ENCODE data around the gene TMEM185B. TPM values are rescaled to one million over a fixed set of nuclear protein-coding genes. Genes with fewer than 3 reads are reported as not detected.
"Not testable (repeated sequence)": the region's sequence is repeated elsewhere in the genome, so short reads cannot be mapped to it uniquely, and the experiment has no call there.

Gene TMEM185B
- 10 to 100 TPM; 25.6 to 25.8 TPM for total RNA-seq

DNA sequence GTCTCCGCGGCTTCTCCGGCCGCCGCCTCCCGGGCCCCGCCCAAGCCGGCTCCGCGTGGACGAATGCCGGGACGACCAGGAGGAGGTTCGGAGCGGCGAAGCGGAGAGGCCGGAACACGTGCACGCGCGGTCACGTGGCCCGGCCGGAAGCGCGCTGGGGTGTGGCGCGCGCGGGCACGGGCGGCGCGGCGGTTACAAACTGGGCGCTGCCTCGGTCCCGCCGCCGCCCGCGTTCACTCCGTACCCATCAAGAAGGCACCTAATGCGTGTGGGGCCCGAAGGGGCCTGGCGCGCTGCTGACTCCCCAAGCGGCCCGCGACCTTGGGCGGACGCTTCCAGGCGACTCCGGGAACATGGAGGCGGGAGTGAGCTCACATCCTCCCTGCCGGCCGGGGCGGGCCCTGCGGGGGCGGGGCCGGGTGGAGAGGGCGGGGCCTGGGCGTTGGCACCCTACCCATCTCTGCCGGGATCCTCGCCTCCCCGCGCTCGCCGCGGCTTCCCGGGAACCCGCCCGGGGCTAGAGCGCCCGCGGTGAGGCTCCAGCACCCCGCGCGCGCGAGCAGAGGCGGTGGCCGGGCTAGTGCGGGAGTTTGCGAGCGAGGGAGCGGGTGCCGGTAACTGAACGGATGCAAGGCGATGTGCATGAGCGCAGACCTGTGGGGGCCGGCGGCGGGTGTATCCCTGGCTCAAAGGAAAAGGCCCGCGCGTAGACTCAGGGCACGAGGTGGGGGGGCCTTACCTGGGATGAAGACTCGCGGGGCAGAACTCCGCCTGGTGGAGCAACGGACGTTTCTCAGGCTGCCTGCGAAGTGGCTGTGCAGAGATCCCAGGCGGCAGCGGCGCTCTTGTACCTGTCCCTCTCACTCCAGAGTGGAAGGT is at the start of gene TMEM185B:
TMEM185B (minus strand) TSS at position 367 of the 879 bp plus-strand sequence. CDS start 424 bp downstream, outside the sequence.
- peaks cover 67% of the 10 kb centered on the region for H3K4me1 Mint-ChIP-seq (ENCODE audit: low read depth)
- no peaks in the 10 kb centered on the region for H3K27me3 Mint-ChIP-seq (ENCODE audit: low read depth)
- POLR2A ChIA-PET: interaction anchor here (1.0 to 1.9 kb wide), 6 partner anchors 9 to 47 kb away, joined by 3 to 20 read pairs (median 5); no protein-coding TSS in a partner anchor
- DNase-seq (peak; percentile 91), ATAC-seq (peak; percentile 94)
- peaks cover 76% of the 10 kb centered on the region for H3K36me3 Mint-ChIP-seq (ENCODE audit: low read depth)
- peak within 1 kb of the TSS; percentile 83 for H3K4me3 Mint-ChIP-seq
- no peaks in the 10 kb centered on the region for H3K9me3 Mint-ChIP-seq (ENCODE audit: insufficient read depth)
- peak within 1 kb of the TSS; percentile 91 for H3K27ac Mint-ChIP-seq
- CTCF ChIA-PET: interaction anchor here (0.6 to 3.5 kb wide), 5 partner anchors 9 to 90 kb away, joined by 3 to 16 read pairs (median 5); partner anchors contain the start of gene RALB

- H3K27ac Mint-ChIP-seq: no peak overlapping the region
- no peak for ATAC-seq
- DNase-seq: no peak
- CTCF ChIA-PET: no interaction called here
- no peaks in the 10 kb centered on the region for H3K27me3 Mint-ChIP-seq (ENCODE audit: low read depth)
- peaks cover 57% of the 10 kb centered on the region for H3K36me3 Mint-ChIP-seq (ENCODE audit: low read depth)
- H3K4me1 Mint-ChIP-seq (ENCODE audit: low read depth): peaks cover 40% of the 10 kb centered on the region
- POLR2A ChIA-PET: no interaction called here
- H3K9me3 Mint-ChIP-seq (ENCODE audit: insufficient read depth): peaks cover 19% of the 10 kb centered on the region
- H3K4me3 Mint-ChIP-seq: no peak overlapping the region
These were observed 48.6 kb upstream of the TMEM185B start for GRCh38 chr2:120271711-120272379.

DNA sequence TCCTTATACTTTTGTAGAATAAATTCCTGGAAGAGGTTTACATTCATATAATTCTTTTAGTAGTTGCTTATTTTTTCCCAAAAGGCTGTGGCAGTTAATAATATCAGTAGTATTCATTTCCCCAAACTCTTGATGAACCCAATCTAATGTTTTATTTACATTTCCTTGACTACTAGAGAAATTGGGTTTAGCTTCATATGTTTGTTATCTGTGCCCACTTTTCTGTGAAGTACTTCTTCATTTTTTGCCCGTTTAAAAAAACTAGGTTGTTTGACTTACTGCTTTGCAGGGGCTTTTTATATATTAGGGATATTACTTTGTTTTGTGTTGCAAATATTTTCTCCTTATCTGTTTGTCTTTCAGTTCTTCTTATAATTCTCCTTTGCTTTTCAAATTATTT is 46.6 kb upstream of the TMEM185B start:
- H3K27me3 Mint-ChIP-seq (ENCODE audit: low read depth): no peaks in the 10 kb centered on the region
- H3K27ac Mint-ChIP-seq: no peak overlapping the region
- peaks cover 19% of the 10 kb centered on the region for H3K9me3 Mint-ChIP-seq (ENCODE audit: insufficient read depth)
- ChIA-PET CTCF (interaction anchor here (1.2 to 1.4 kb wide), 2 partner anchors 14 to 43 kb away, joined by 4 to 5 read pairs; no protein-coding TSS in a partner anchor), POLR2A (no interaction called here)
- DNase-seq (no peak), ATAC-seq (no peak)
- H3K36me3 Mint-ChIP-seq (ENCODE audit: low read depth): peaks cover 50% of the 10 kb centered on the region
- H3K4me3 Mint-ChIP-seq: no peak overlapping the region
- peaks cover 40% of the 10 kb centered on the region for H3K4me1 Mint-ChIP-seq (ENCODE audit: low read depth)

GRCh38 chr2:120269076-120269744 is 46.0 kb upstream of the TMEM185B start:
- peaks cover 40% of the 10 kb centered on the region for H3K4me1 Mint-ChIP-seq (ENCODE audit: low read depth)
- H3K27me3 Mint-ChIP-seq (ENCODE audit: low read depth): no peaks in the 10 kb centered on the region
- DNase-seq (no peak), ATAC-seq (no peak)
- H3K9me3 Mint-ChIP-seq (ENCODE audit: insufficient read depth): peaks cover 13% of the 10 kb centered on the region
- peak overlapping the region; percentile 4 for H3K27ac Mint-ChIP-seq
- CTCF ChIA-PET: interaction anchor here (1.2 to 1.4 kb wide), 2 partner anchors 14 to 44 kb away, joined by 4 to 5 read pairs; no protein-coding TSS in a partner anchor
- POLR2A ChIA-PET: no interaction called here
- peaks cover 46% of the 10 kb centered on the region for H3K36me3 Mint-ChIP-seq (ENCODE audit: low read depth)
- no peak overlapping the region for H3K4me3 Mint-ChIP-seq

DNA sequence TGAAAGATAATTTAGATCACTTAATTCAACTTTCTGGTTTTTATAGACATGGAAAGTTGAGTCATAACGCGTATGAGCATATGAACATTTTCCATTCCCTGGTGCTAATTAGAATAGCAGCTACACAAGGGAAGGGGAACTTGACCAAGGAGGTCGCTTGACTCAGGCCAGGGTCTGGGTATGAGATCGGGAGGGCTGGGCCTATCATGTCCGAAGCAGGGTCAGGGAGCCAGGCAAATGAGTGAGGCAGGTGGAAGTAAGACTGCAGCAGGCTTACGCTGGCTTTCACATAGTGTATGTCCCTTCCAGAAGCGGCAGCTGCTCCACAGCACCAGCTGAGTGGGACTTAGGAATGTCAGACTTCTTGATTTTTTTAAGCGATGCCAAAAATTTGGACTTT is 44.1 kb upstream of the TMEM185B start:
- ChIA-PET POLR2A (no interaction called here), CTCF (no interaction called here)
- Mint-ChIP-seq H3K36me3 (ENCODE audit: low read depth) (peaks cover 35% of the 10 kb centered on the region), H3K4me3 (no peak overlapping the region), H3K27ac (no peak overlapping the region), H3K4me1 (ENCODE audit: low read depth) (peaks cover 21% of the 10 kb centered on the region), H3K9me3 (ENCODE audit: insufficient read depth) (peaks cover 10% of the 10 kb centered on the region), H3K27me3 (ENCODE audit: low read depth) (no peaks in the 10 kb centered on the region)
- no peak for ATAC-seq
- no peak for DNase-seq

DNA sequence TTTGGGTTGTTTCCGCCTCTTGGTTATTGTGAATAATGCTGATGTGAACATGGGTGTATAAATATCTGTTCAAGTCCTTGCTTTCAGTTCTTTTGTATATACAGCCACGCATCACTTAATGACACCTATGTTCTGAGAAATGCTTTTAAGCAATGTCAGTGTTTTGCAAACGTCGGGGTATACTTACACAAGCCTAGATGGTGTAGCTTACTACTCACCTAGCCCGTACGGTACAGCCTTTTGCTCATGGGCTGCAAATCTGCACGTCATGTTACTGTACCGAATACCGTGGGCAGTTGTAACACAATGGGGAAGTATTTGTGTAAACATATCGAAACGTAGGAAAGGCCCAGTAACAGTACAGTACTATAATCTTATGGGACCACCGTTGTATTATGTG is 41.8 kb upstream of the TMEM185B start:
- POLR2A ChIA-PET: no interaction called here
- CTCF ChIA-PET: interaction anchor here (1.0 to 2.2 kb wide), 3 partner anchors 9 to 90 kb away, joined by 3 to 11 read pairs (median 4); no protein-coding TSS in a partner anchor
- H3K36me3 Mint-ChIP-seq (ENCODE audit: low read depth): peaks cover 25% of the 10 kb centered on the region
- peaks cover 15% of the 10 kb centered on the region for H3K9me3 Mint-ChIP-seq (ENCODE audit: insufficient read depth)
- peaks cover 12% of the 10 kb centered on the region for H3K4me1 Mint-ChIP-seq (ENCODE audit: low read depth)
- DNase-seq (no peak), ATAC-seq (no peak)
- H3K4me3 Mint-ChIP-seq: no peak overlapping the region
- no peak overlapping the region for H3K27ac Mint-ChIP-seq
- no peaks in the 10 kb centered on the region for H3K27me3 Mint-ChIP-seq (ENCODE audit: low read depth)

- Mint-ChIP-seq H3K27ac (no peak overlapping the region), H3K9me3 (ENCODE audit: insufficient read depth) (peaks cover 8% of the 10 kb centered on the region), H3K4me3 (no peak overlapping the region), H3K36me3 (ENCODE audit: low read depth) (peaks cover 23% of the 10 kb centered on the region), H3K4me1 (ENCODE audit: low read depth) (peaks cover 9% of the 10 kb centered on the region), H3K27me3 (ENCODE audit: low read depth) (no peaks in the 10 kb centered on the region)
- ChIA-PET CTCF (interaction anchor here (2.2 kb wide), 1 partner anchor 50 kb away, joined by 11 read pairs; no protein-coding TSS in a partner anchor), POLR2A (no interaction called here)
- DNase-seq (no peak), ATAC-seq (no peak)
These were observed 39.7 kb upstream of the TMEM185B start for GRCh38 chr2:120262761-120263428.

GRCh38 chr2:120262150-120262549 is 39.0 kb upstream of the TMEM185B start:
- Mint-ChIP-seq H3K9me3 (ENCODE audit: insufficient read depth) (peaks cover 8% of the 10 kb centered on the region), H3K4me1 (ENCODE audit: low read depth) (peaks cover 16% of the 10 kb centered on the region), H3K4me3 (no peak overlapping the region), H3K27me3 (ENCODE audit: low read depth) (no peaks in the 10 kb centered on the region), H3K36me3 (ENCODE audit: low read depth) (peaks cover 28% of the 10 kb centered on the region), H3K27ac (no peak overlapping the region)
- ATAC-seq: peak; percentile 61
- DNase-seq: no peak
- ChIA-PET POLR2A (no interaction called here), CTCF (no interaction called here)

DNA sequence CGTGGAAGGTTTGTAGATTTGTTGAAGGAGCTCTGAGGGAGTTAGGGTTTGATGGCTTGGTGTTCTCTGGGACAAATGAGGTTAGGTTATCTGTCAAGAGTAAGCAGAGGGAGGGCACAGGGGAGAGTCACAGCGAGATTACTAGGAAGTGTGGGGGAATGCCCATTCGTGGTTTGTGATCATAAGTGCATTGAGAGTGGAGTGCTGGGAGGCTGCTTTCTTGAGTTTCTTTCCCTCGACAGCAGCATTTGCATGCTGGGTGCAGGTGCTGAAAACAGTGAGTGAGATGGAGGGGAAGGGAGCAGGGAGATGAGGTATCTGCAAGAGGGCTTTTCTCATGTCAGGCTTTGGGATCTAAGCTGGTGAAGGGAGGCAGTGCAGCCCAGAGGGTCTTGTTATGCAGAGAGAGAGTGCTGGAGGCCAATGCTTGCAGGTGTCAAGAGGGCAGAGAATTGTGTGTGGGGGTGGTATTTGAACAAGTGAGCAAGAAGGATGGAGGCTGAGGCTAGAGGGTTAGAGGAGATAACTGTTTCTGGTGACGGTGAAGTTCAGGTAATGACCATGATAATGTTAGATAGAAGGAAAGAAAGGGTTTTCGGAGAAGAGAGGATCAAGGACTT is 38.3 kb upstream of the TMEM185B start:
- no peak overlapping the region for H3K27ac Mint-ChIP-seq
- peaks cover 8% of the 10 kb centered on the region for H3K9me3 Mint-ChIP-seq (ENCODE audit: insufficient read depth)
- POLR2A ChIA-PET: no interaction called here
- peaks cover 34% of the 10 kb centered on the region for H3K36me3 Mint-ChIP-seq (ENCODE audit: low read depth)
- ATAC-seq: peak; percentile 42
- no peaks in the 10 kb centered on the region for H3K27me3 Mint-ChIP-seq (ENCODE audit: low read depth)
- DNase-seq: no peak
- H3K4me1 Mint-ChIP-seq (ENCODE audit: low read depth): peaks cover 21% of the 10 kb centered on the region
- CTCF ChIA-PET: interaction anchor here (1.0 to 1.5 kb wide), 3 partner anchors 12 to 87 kb away, joined by 4 read pairs; no protein-coding TSS in a partner anchor
- no peak overlapping the region for H3K4me3 Mint-ChIP-seq

GRCh38 chr2:120260736-120261135 is 37.5 kb upstream of the TMEM185B start:
- DNase-seq: no peak
- Mint-ChIP-seq H3K36me3 (ENCODE audit: low read depth) (peaks cover 41% of the 10 kb centered on the region), H3K27me3 (ENCODE audit: low read depth) (no peaks in the 10 kb centered on the region), H3K4me1 (ENCODE audit: low read depth) (peaks cover 28% of the 10 kb centered on the region), H3K27ac (no peak overlapping the region), H3K9me3 (ENCODE audit: insufficient read depth) (peaks cover 8% of the 10 kb centered on the region), H3K4me3 (no peak overlapping the region)
- POLR2A ChIA-PET: no interaction called here
- CTCF ChIA-PET: interaction anchor here (0.8 to 1.5 kb wide), 4 partner anchors 11 to 86 kb away, joined by 3 to 4 read pairs (median 4); no protein-coding TSS in a partner anchor
- no peak for ATAC-seq

GRCh38 chr2:120259939-120260338 is 36.7 kb upstream of the TMEM185B start:
- Mint-ChIP-seq H3K4me1 (ENCODE audit: low read depth) (peaks cover 36% of the 10 kb centered on the region), H3K36me3 (ENCODE audit: low read depth) (peaks cover 48% of the 10 kb centered on the region)
- H3K27me3 Mint-ChIP-seq (ENCODE audit: low read depth); DNase-seq; H3K4me3 Mint-ChIP-seq; ATAC-seq; H3K27ac Mint-ChIP-seq; H3K9me3 Mint-ChIP-seq (ENCODE audit: insufficient read depth); POLR2A ChIA-PET: not testable (repeated sequence)
- CTCF ChIA-PET: interaction anchor here (0.8 kb wide), 1 partner anchor 32 kb away, joined by 3 read pairs; no protein-coding TSS in a partner anchor

Measured in activated CD8-positive, alpha-beta T cell treated with anti-CD3 and anti-CD28 coated beads, Interleukin-2, amount 10 ng/mL, durations not matched to agents 7 days and 5 days (primary cell).